NOMO-1 treated with dmso at 0.1 percent for 144 hours (cell line): ENCODE results near the gene MTTP.

Experiments
- DNase-seq: peaks from one replicate; lab custom pipeline; 2025; ENCODE audit not compliant: unreplicated experiment; lab: John Stamatoyannopoulos, UW

Gene MTTP

DNA sequence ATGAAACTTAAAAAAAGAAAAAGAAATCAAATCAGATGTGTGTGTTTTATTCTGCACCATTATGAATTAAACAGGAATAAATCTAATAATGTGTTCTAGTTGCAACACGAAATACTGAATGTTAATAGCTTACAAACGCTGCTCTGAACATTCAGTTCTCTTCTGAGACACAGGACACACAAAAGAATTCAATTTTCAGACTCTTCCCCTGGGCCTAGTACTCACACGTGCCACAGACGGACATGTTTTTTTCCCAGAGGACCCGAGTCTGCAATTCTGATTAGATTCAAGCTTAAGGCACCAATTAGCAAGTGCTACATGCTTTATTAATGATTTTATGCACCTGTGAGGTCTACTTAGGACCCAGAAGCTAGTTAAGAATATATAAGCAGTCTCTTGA, 62.5 kb downstream of the MTTP start:
- no peak for DNase-seq

DNA sequence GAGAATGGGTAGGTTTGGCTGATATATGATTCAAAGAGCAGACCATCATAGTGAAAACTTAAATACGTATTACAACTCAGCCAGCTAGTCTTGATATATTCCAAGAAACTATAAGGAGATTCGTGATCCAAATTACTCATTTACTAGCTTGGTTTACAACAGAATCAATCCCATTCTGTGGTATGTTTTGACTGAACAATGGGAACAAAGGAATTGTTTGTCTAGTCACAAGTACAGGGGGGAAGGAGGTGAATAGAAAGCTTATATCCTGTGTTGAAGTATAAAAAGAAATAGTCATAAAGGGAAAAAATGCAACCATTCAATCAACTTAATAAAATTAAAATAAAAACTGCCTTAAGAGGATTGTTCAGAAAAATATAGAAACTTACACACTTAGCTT, 66.1 kb downstream of the MTTP start:
- DNase-seq, result no peak

DNA sequence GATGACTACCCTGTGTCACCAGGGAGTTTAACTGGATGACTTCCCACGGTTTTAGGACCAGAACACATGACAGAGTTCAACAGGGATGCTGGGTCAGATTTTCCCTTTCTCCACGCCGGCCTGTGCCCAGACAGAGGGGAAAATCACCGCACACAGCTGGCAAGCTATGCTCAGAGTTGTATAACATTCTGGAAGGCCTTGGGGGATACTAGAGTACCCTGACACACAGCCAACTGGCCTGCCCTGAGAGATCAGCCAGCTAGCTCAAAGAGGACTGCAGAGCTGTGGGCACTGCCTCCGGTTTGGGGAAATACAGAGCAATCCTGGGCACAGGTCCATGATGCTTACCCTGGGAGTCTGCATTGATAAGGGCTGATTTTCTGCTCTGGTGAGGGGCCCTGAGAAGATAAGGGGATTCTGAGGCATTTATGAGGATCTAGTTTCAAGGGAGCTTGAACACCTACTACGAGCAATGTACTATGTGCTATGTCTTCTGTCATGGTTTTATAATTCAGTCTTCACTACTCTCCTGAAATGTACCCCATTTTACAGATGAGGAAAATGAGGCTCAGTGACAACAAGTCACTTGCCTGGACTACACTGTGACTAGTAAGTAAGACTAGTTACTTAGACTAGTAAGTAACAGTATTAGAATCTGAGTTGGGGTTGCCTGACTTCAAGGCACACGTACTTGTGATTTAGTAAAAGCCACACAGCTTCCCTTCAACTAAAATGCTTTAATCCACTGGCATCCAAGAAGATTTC, 68.3 kb downstream of the MTTP start:
- no peak for DNase-seq

DNA sequence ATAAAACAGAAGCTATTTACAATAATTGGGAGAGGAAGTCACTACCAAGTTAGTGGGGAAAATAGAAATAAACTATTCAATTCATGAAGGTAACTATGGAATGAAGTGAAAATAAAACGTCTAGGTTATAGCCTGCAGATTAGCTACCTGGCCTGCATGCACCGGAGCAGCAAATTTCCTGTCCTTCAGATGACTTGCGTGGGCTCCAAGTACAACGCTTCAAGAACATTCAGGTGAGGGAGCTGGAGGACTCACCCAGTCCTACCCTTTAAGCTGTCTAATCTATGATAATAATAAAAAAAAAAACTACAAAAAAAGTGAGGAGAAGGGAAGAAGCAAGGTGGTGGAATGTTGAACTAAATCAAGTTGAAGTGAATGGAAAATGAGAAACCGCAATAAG, 69.8 kb downstream of the MTTP start:
- no peak for DNase-seq

DNA sequence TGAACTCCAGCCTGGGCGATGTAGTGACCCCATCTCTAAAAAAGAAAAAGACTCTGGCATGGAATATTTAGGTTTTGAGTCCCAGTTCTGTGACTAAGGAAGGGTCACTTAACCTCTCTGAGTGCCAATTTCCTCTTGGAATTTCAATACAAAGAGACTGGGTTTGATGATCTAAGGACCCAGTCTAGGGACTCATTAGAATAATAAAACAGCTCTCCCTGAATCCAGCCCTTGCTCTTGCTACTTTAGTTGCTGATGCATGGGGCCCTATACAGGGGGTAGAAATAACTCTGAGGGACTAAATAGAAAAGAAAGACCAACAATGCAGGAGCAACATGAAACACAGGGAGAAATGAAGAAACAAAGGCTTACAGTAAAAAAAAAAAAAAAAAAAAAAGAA, 70.4 kb downstream of the MTTP start:
- no peak for DNase-seq

DNA sequence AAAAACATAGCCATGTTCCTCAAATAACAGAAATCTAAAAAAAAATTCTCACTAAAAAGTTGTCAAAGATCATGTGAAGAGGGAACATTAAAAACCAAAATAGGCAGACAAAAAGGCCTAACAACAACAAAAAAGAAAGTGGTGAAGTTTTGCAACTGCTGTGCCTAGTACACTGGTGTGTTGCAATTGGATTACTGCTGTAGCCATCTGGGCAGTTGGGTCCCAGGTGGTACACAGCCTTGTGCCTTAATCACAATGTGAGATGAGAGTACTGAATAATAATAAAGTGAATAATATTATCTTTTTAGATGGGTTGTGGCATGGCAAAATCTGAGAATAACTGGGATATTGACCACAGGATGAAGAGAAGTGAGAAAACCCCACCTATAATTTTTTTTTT, 71.0 kb downstream of the MTTP start:
- DNase-seq, result no peak

DNA sequence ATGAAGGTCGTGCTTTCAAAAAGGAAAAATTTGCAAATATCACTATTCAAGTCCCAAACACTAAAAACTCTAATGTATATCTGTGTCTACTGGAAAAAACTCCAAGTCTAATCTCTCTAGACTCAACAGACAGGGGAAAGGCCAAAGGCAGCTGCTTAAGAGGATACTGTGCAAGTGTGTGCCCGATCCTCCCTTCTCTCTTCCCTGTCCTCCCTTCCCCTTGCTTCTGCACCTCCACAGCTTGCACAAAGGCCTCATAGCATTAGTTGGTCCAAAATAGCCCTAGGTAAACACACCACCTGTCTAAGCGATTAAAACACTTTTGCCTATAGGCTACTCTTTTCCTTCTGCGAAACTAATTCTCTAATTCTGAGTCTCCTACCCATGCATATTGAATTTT, 72.4 kb downstream of the MTTP start:
- DNase-seq, result no peak

DNA sequence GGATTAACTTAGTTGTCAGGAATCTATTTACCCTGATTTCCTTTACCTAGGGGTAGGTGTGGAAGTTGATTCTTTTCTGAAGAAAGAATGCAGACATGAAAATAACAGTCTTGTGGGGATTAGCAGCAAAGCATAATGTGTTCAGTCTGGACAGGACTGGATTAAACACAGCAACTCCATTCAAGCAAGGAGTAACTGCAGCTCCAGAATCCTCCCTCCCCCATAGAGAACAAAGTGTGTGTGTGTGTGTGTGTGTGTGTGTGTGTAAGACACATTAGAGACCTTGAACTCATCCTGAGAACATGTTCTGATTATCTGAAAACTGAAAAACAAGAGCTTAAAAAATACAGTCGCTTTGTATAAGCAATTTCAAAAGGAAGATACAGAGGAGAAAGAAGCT, 73.7 kb downstream of the MTTP start:
- DNase-seq, result no peak

DNA sequence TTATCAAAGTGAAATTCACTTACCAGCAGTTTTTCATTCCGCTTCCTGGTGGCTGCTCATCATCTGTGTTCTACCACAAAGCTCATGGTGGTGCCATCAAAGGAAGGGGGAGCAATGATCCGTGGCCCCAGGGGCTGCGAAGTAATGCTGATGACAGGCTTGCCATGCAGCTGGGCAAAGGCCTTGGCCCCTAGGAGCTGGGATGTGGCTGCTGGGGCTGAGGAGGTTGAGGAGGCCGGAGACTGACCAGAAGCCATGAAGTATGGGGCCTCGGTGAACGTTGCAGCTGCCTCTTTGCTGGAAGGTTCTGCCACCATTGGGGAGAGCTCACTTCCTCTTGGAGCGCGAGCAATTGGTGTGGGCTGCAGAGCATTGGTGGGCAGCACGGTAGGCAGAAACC, 74.6 kb downstream of the MTTP start:
- no peak for DNase-seq

DNA sequence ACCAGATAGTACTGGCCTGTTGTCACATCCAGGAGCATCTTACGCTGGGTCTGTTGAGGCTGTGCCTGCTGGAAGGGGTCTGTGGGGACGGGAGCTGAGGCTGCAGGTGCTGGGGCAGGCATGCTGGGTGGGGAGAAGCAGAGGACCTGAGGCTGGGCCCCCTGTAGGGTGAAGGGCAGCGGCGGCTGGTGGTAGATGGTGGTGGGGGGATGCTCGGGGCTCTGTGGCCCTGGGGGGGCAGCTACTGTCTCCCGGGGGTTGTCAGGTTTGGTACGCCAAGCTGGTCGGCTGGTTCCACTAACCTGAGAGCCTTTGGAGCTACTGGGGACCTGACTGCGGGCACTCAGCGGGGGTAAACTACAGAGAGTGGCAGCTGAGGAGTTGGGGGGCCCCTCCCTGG, 75.2 kb downstream of the MTTP start:
- DNase-seq, result no peak

DNA sequence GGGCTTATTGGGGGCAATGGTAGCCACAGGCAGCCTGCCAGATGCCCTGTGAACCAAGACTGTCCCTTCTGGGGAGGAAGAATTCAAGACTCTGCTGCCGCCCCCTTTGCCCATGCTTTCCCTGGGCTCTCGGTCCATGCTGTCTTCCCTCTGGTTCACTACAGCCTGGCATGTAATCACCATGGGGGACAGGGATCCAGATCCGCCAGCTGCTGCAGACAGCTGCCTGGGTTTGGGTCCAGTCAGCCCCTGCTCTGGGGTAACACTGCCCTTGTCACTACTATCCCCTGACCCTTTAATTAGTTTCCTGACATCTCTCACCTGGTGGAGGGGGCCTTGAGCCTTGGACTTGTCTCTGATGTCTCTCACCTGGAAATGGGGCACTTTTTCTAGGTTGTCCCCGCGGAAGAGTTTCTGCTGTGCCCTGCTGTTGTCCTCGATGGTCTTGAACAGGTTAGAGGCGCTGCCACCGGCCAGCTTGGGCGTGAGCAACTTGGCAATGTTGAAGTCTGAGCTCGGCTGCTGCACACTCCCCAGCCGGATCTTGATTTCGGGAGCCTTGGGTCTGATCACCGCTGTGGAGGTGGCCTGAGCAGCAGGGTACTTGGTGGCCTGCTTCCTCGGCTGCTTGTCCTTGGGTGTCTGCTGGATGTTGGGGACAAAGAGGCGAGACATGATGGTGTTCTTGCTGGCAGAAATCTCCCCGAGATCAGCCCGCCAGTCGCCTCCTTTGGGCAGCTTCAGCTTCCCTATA, 76.6 kb downstream of the MTTP start:
- no peak for DNase-seq

DNA sequence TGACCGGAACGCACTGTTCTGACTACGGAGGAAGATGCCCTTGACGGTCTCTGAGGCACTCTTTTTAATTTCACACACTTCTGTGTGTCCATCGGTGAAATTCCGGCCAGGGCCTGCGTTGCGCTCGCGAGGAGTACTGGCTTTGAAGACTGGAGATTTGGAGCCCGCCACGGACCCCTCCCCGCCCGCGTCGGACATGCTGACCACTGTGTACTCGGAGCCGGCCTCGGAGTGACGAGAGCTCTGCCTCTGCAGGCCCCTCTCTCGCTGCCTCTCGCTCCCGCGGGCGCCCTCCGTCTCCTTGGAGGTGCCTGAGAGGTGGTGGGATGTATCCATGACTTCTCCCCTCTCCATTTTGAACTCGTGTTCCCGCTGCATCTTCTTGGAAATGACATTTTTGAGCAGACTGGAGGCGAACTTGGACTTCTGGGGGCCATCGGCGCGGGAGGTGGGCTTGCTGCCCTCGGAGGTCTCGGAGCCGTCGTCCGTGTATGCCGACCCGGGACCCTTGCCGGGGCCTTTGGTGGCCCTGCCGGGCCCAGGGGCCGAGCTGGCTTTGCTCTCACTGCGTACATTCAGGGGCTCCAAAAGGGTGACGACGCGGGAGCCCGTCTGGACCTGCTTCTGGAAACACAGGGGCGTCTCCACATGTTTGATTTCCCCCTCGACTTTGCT, 77.3 kb downstream of the MTTP start:
- DNase-seq, result no peak

DNA sequence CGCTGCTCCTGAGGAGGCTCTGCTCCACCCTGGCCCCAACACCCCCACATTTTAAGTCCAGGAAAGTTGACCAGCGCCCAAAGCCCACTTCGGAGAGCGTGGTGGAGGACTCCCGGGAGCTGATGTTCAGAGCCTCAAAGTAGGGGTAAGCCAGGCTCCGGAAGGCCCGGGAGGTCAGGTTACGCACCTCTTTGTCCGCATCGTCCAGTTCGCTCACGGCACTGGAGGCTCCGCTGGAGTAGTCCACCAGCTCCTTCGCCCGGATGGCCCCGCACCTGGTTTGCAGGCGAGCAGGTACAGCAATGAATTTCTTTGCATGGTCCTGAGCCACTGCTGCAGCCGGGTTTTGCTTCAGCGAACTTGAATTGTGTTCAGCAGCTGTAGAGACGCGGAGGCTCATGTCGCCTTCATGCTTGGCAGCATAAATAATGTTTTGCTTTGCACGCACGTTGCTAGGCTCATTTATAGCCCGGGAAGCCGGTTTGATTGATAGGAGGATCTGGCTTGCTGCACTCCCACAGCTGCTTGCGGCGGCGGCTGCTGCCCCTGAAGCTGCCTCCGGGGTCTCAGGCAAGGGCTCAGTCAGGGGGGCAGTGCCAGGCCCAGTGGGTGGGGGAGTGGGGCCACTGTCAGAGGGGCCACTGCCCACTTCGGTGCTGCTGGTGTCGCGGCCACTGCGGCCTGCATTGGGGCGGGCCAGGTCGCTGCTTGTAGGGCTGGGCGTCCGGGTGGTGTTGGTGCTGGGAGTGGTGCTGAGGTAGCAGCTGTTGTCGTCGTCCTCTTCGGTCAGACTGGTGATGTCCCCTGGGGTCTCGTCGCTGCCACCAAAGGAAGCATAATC, 78.2 kb downstream of the MTTP start:
- DNase-seq, result no peak

DNA sequence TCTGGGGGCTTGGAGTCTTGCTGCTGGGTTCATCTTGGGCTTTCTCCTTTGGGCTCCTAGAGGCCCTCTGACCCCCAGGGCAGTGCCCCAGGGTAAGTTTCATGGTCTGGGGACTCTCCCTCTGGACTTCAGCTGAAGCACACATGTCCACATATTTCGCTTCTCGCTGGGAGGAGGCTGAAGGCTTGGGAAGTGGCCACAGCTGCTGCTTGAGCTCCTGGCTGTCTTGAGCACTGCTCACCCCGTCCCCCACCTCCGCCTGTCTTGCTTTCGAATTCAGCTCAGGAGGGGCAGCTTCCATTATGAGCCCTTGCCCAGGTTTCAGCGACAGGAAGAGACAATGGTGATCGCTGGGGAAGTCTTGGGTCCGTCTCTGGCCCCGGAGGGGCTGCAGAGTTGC, 79.3 kb downstream of the MTTP start:
- no peak for DNase-seq

DNA sequence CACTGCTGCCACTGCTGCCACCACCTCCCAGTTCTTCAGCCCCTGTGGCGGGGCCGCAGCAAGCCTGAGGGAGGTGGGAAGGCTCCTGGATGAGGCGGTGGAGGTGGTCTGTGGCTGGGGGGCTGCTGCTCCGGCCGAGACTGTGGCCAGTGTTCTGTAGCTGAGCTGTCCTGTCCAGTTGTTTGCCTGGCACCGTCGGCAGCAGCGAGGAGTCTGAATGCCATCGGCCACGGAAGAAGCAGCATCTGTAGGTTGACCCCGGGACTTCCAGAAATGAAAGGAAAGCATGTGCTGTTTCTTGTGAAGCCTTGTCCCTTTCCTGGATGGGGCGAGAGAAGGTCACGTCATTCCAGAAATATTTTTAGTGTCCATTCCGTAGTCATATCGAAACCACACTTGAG, 79.7 kb downstream of the MTTP start:
- no peak for DNase-seq

DNA sequence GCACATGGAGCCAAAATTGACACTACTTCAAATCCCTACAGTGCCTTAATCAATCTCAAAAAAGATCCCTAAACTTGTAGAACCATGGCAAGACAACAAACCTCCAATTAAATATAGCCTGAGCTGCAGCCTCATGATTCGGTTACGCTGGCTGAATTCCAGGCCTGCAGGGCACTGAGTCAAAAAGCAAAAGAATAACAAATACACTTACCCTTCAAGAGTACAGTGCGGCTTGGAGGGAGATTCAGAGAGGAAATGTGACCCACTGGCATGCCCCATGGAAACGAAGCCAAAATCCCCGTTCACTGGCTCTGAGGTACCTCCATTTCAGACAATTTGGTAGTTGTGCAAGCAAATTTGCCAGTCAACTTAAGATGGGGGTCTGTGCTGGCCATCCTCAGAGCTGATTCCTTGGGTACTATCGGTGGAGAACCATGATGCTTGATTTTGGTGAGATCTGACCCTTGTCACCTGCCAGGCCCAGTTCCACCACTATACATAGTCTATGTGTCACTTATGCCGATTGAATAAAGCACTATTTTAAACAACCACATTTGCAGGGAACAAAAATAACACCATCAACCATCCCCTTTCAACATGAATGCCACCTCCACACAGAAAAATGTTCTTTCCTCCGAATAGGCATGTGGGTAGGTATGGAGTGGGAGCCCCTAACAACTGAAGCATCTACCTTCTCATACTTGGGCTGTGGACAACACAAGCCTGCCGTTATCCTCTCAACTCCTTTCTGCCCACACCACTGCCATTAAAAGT, 80.9 kb downstream of the MTTP start:
- DNase-seq, result no peak

DNA sequence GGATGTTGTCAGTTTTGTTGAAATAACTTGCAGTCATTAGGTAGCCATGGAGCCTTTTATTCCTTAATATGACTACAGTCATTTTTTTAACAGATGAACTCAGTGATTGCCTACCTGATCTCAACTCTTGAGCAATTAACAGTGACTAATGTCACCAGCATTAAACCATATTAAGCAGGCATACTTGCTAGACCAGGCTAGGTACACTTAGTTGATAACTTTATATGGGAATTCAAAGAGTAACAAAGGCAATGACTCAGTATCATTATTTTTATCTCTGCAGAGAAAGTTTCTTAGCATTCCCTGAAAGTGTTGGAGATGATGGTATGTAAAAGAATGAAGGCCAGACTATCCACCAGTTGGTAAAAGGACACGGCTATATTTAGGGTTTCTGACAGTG, 83.2 kb downstream of the MTTP start, which contains the start of gene C4orf54:
Gene C4orf54, minus strand, starts transcription at position 31 of the 400 bp plus-strand sequence. CDS start 3,180 bp downstream, outside the sequence.
- no peak for DNase-seq

DNA sequence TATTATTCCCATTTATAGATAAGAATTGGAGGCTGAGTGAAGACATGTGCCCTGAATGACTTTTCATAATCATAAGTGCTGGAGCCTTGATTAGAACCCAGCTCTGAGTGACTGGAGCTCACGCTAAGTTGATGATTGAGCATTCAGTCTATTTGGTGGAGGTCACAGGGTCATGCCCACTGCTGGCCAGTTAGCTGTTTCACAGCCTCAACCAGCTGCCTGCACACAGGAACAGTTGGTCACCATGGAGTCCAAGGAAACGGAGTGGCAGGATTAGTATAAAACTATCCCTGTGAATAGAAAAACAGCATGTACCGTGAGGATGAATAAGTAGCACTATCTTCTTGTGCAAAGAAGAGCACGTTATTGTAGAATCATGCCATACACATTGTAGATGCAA, 84.0 kb downstream of the MTTP start:
- no peak for DNase-seq

DNA sequence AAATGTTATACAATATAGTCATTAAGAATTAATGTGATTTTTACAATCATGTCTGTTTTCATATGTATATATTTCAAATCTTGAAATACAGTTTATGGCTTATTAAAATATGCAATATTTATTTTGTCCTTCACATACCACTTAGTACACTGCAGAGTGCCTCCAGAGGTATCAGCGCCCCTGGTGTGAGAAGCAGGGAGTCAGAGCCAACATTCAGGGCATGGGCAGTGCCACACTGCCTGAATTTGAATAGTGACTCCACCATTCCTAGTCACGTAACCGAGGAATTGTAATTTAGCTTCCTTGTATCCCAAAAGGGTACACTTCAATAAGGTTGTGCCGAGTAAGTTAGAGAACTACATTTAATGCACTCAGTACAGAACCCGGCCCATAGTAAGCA, 87.3 kb downstream of the MTTP start:
- no peak for DNase-seq

DNA sequence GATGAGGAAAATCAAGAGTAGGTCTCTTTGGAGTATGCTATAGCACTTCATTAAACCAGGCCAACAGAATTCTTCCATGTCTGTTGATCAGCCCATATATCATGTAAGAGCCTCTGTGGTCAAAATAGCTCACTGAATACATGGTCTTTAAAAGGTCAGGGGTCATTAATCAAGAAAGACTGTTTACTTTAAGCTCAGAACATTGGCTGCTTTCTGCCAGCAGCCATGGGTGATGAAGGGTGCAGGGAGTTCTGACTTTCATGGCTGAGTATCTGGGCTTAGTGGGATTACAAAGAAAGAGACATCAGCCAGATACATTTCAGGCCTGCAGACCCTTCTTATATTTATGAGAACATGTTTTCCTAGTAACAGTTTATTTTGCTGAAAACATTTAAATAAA, 90.1 kb downstream of the MTTP start:
- no peak for DNase-seq
